Mononuclear cell (primary cell): Measurements from ENCODE around the gene SRSF2. TPM values are rescaled to one million over a fixed set of nuclear protein-coding genes. Genes with fewer than 3 reads are reported as not detected.
"Not testable (repeated sequence)": the region's sequence is repeated elsewhere in the genome, so short reads cannot be mapped to it uniquely, and the experiment has no call there.

Experiments used
- H3K27me3 ChIP-seq: 2 replicates; pipeline ENCODE4 v1.6.0; 2011; ENCODE audit warnings: low read length, control low read depth; ENCODE audit not compliant: insufficient read depth
- H3K4me1 ChIP-seq: 2 replicates; pipeline ENCODE4 v1.5.1; 2011; ENCODE audit warnings: mild to moderate bottlenecking, low read length, control low read depth; ENCODE audit not compliant: insufficient read depth
- H3K4me3 ChIP-seq: 2 replicates; pipeline ENCODE4 v1.5.1; 2011; ENCODE audit warnings: mild to moderate bottlenecking, low read length, moderate library complexity
- H3K9me3 ChIP-seq: 2 replicates; pipeline ENCODE4 v1.5.1; 2011; ENCODE audit warnings: low read depth, mild to moderate bottlenecking, control low read depth, low read length
- total RNA-seq: library from RNA; depleted of rRNA; stranded (reverse); fragments of >200 nt; gene quantifications from one replicate; pipeline ENCODE4 v1.2.3, GENCODE V29; 2012

Gene SRSF2
- total RNA-seq, 1 donor: 288 TPM

GRCh38 chr17:76732734-76733617, 4.2 kb downstream of the SRSF2 start:
- H3K4me3 ChIP-seq: no peak overlapping the region
- peaks cover 65% of the 10 kb centered on the region for H3K4me1 ChIP-seq
- H3K9me3 ChIP-seq: no peaks in the 10 kb centered on the region

GRCh38 chr17:76731800-76732733, 5.1 kb downstream of the SRSF2 start:
- peaks cover 73% of the 10 kb centered on the region for H3K4me1 ChIP-seq
- H3K4me3 ChIP-seq, H3K9me3 ChIP-seq, H3K27me3 ChIP-seq: not testable (repeated sequence)

More at GRCh38 chr17:76732734-76733617, 4.2 kb downstream of the SRSF2 start:
- no peaks in the 10 kb centered on the region for H3K27me3 ChIP-seq

GRCh38 chr17:76727745-76728456, 9.2 kb downstream of the SRSF2 start:
- peaks cover 62% of the 10 kb centered on the region for H3K4me1 ChIP-seq

GRCh38 chr17:76726776-76727718, 10.1 kb downstream of the SRSF2 start, which contains the start of gene METTL23:
TSS of gene METTL23 (plus strand) at chr17:76726839. CDS start at chr17:76729711, 2,872 bp downstream.
- H3K4me1 ChIP-seq: peaks cover 55% of the 10 kb centered on the region
- H3K4me3 ChIP-seq: peak within 1 kb of the TSS; percentile 95
- H3K9me3 ChIP-seq: no peaks in the 10 kb centered on the region
- H3K27me3 ChIP-seq: no peaks in the 10 kb centered on the region

More at GRCh38 chr17:76727745-76728456, 9.2 kb downstream of the SRSF2 start:
- Histone ChIP-seq H3K9me3 (no peaks in the 10 kb centered on the region), H3K4me3 (peak overlapping the region; percentile 95), H3K27me3 (no peaks in the 10 kb centered on the region)

GRCh38 chr17:76726231-76726775, 10.8 kb downstream of the SRSF2 start, which contains the start of gene JMJD6:
TSS of gene JMJD6 (minus strand) at chr17:76726606. CDS start at chr17:76726475, 131 bp downstream.
- Histone ChIP-seq H3K27me3 (no peaks in the 10 kb centered on the region), H3K4me1 (peaks cover 51% of the 10 kb centered on the region), H3K4me3 (peak within 1 kb of the TSS; percentile 95), H3K9me3 (no peaks in the 10 kb centered on the region)

GRCh38 chr17:76725580-76726230, 11.4 kb downstream of the SRSF2 start:
- H3K9me3 ChIP-seq: no peaks in the 10 kb centered on the region
- no peaks in the 10 kb centered on the region for H3K27me3 ChIP-seq
- H3K4me1 ChIP-seq: peaks cover 51% of the 10 kb centered on the region
- peak overlapping the region; percentile 95 for H3K4me3 ChIP-seq

- H3K4me3 ChIP-seq: no peak overlapping the region
- no peaks in the 10 kb centered on the region for H3K27me3 ChIP-seq
- no peaks in the 10 kb centered on the region for H3K9me3 ChIP-seq
- peaks cover 38% of the 10 kb centered on the region for H3K4me1 ChIP-seq
Measured at GRCh38 chr17:76723812-76724211, 13.3 kb downstream of the SRSF2 start.

- not testable (repeated sequence) for H3K27me3 ChIP-seq, H3K9me3 ChIP-seq, H3K4me3 ChIP-seq
- H3K4me1 ChIP-seq: peaks cover 30% of the 10 kb centered on the region
Measured at GRCh38 chr17:76722977-76723376, 14.2 kb downstream of the SRSF2 start.

GRCh38 chr17:76722279-76722678, 14.9 kb downstream of the SRSF2 start:
- Histone ChIP-seq H3K4me3 (no peak overlapping the region), H3K9me3 (no peaks in the 10 kb centered on the region), H3K27me3 (no peaks in the 10 kb centered on the region), H3K4me1 (peaks cover 26% of the 10 kb centered on the region)

- H3K27me3 ChIP-seq: no peaks in the 10 kb centered on the region
- no peaks in the 10 kb centered on the region for H3K9me3 ChIP-seq
- H3K4me1 ChIP-seq: peaks cover 32% of the 10 kb centered on the region
- no peak overlapping the region for H3K4me3 ChIP-seq
Measured at GRCh38 chr17:76721463-76721862, 15.7 kb downstream of the SRSF2 start.

GRCh38 chr17:76720941-76721340, 16.2 kb downstream of the SRSF2 start:
- Histone ChIP-seq H3K27me3 (no peaks in the 10 kb centered on the region), H3K4me3 (no peak overlapping the region), H3K4me1 (peaks cover 36% of the 10 kb centered on the region), H3K9me3 (no peaks in the 10 kb centered on the region)

GRCh38 chr17:76720211-76720610, 16.9 kb downstream of the SRSF2 start:
- Histone ChIP-seq H3K9me3 (no peaks in the 10 kb centered on the region), H3K27me3 (no peaks in the 10 kb centered on the region), H3K4me3 (no peak overlapping the region), H3K4me1 (peaks cover 36% of the 10 kb centered on the region)

GRCh38 chr17:76718516-76718915, 18.6 kb downstream of the SRSF2 start:
- Histone ChIP-seq H3K27me3 (no peaks in the 10 kb centered on the region), H3K9me3 (no peaks in the 10 kb centered on the region), H3K4me3 (no peak overlapping the region), H3K4me1 (peaks cover 35% of the 10 kb centered on the region)
